ENCODE data around the gene OTUD7B. TPM values are rescaled to one million over a fixed set of nuclear protein-coding genes. Genes with fewer than 3 reads are reported as not detected.

OTUD7B gene
- total and polyA plus RNA-seq, 2 of the 8 experiments (the other 6 are each of a cell fraction or from before 2014, with no cell fraction given): 4.2 to 21.5 TPM

GRCh38 chr1:150018165-150018564 is 7.6 kb upstream of the OTUD7B start:
- Histone ChIP-seq H4K91ac (replicated peaks; ENCODE audit: insufficient read length, low read length) (no peak overlapping the region), H3K4me3 (ENCODE audit: extremely low read depth in 1 of 4, insufficient read depth in 2 of 4, low read depth in 3 of 4, low read length in 4 of 4) (no peak overlapping the region), H3K9ac (replicated peaks in 1 of 4; ENCODE audit: extremely low read depth in 1 of 4, low read depth in 3 of 4, low read length in 3 of 4) (no peak overlapping the region), H2BK20ac (ENCODE audit: low read length) (no peak overlapping the region), H3K23ac (ENCODE audit: insufficient read length) (no peak overlapping the region), H3K79me2 (ENCODE audit: control insufficient read depth in 1 of 2, insufficient read depth in 2 of 2, low read length in 2 of 2) (no peaks in the 10 kb centered on the region), H2BK5ac (ENCODE audit: low read depth, low read length) (no peak overlapping the region), H3K4ac (replicated peaks; ENCODE audit: insufficient read length, low read depth, low read length) (no peak overlapping the region), H3K4me1 (replicated peaks in 1 of 4; ENCODE audit: control insufficient read depth in 3 of 4, insufficient read depth in 4 of 4, low read length in 3 of 4) (no peaks in the 10 kb centered on the region; a peak in 1 of 7 replicates), H3K23me2 (ENCODE audit: low read depth, low read length) (no peaks in the 10 kb centered on the region), H4K8ac (ENCODE audit: extremely low read depth, insufficient read depth, low read length) (no peak overlapping the region), H3K56ac (replicated peaks; ENCODE audit: insufficient read length, low read depth, low read length) (no peak overlapping the region), H3K14ac (ENCODE audit: insufficient read length) (no peak overlapping the region), H3K18ac (ENCODE audit: extremely low read depth, low read length) (no peak overlapping the region), H3K9me3 (ENCODE audit: insufficient read depth in 2 of 2, low read depth in 1 of 2, low read length in 1 of 2) (no peaks in the 10 kb centered on the region), H2BK12ac (ENCODE audit: low read depth, low read length) (no peak overlapping the region), H2BK15ac (ENCODE audit: low read length) (no peak overlapping the region), H4K20me1 (replicated peaks in 1 of 2; ENCODE audit: control insufficient read depth in 1 of 2, insufficient read depth in 2 of 2, low read length in 2 of 2) (no peaks in the 10 kb centered on the region), H3K27me3 (replicated peaks in 1 of 4; ENCODE audit: control insufficient read depth in 3 of 4, extremely low read depth in 1 of 4, insufficient read depth in 3 of 4, low read length in 3 of 4) (no peaks in the 10 kb centered on the region), H2AK5ac (ENCODE audit: low read depth, low read length) (no peak overlapping the region), H3K36me3 (ENCODE audit: control insufficient read depth in 2 of 4, insufficient read depth in 4 of 4, low read length in 3 of 4) (no peaks in the 10 kb centered on the region), H3K4me2 (ENCODE audit: insufficient read depth in 1 of 2, low read depth in 2 of 2, low read length in 2 of 2) (no peak overlapping the region), H2BK120ac (replicated peaks; ENCODE audit: low read depth, low read length) (no peak overlapping the region), H3K79me1 (ENCODE audit: low read depth, low read length) (no peaks in the 10 kb centered on the region), H4K5ac (ENCODE audit: insufficient read length, low read depth, low read length) (no peak overlapping the region), H3K27ac (ENCODE audit: low read depth, low read length) (no peak overlapping the region), H2AFZ (ENCODE audit: low read length) (no peak overlapping the region)
- FAIRE-seq: no peak
- WGBS, 2 experiments (ENCODE audit: extremely low coverage in 1 of 2, insufficient coverage in 1 of 2, insufficient read length in 1 of 2, insufficient replicate concordance in 2 of 2, low coverage in 1 of 2, low lambda C conversion rate in 2 of 2, missing lambda C conversion rate in 1 of 2): 80% methylated on average over 4 of the region's 4 CpGs; no CpG with 5 or more reads in 1 of the 2 experiments
- no peak for DNase-seq (ENCODE audit: low read depth in 1 of 2, low spot score in 2 of 2)
- ChIA-PET CTCF (ENCODE audit: partially characterized antibody) (interaction anchor here (0.7 kb wide), 1 partner anchor 9 kb away, joined by 3 read pairs; no protein-coding TSS in a partner anchor), POLR2A (ENCODE audit: partially characterized antibody) (interaction anchor here (2.9 kb wide), 1 partner anchor 131 kb away, joined by 9 read pairs; a partner anchor contains a TSS)
- TF ChIP-seq, protein P1, sequence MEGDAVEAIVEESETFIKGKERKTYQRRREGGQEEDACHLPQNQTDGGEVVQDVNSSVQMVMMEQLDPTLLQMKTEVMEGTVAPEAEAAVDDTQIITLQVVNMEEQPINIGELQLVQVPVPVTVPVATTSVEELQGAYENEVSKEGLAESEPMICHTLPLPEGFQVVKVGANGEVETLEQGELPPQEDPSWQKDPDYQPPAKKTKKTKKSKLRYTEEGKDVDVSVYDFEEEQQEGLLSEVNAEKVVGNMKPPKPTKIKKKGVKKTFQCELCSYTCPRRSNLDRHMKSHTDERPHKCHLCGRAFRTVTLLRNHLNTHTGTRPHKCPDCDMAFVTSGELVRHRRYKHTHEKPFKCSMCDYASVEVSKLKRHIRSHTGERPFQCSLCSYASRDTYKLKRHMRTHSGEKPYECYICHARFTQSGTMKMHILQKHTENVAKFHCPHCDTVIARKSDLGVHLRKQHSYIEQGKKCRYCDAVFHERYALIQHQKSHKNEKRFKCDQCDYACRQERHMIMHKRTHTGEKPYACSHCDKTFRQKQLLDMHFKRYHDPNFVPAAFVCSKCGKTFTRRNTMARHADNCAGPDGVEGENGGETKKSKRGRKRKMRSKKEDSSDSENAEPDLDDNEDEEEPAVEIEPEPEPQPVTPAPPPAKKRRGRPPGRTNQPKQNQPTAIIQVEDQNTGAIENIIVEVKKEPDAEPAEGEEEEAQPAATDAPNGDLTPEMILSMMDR (IDR thresholded peaks at IDR 0.05; ENCODE audit: control extremely low read depth in 1 of 3, insufficient read depth in 1 of 3, low read depth in 1 of 3, low read length in 3 of 3): no peak
- TF ChIP-seq RFX5 (IDR thresholded peaks at IDR 0.05; ENCODE audit: borderline replicate concordance, low read depth, low read length) (no peak), PHF8 (conservative IDR thresholded peaks at IDR 0.05; ENCODE audit: low read depth, low read length) (no peak), SP1 (IDR thresholded peaks at IDR 0.05; ENCODE audit: low read depth, low read length) (no peak), HDAC6 (IDR thresholded peaks at IDR 0.05; ENCODE audit: low read depth, low read length) (no peak), RXRA (IDR thresholded peaks at IDR 0.05; ENCODE audit: insufficient read depth, low read depth, low read length) (no peak), ZNF274 (IDR thresholded peaks at IDR 0.05; ENCODE audit: borderline replicate concordance, extremely low read depth, low read length) (no peak), BACH1 (IDR thresholded peaks at IDR 0.05; ENCODE audit: low read length) (no peak), CBX5 (IDR thresholded peaks at IDR 0.05; ENCODE audit: low read depth, low read length) (no peak), KDM1A (IDR thresholded peaks at IDR 0.05; ENCODE audit: borderline replicate concordance, low read length) (no peak), E2F6 (IDR thresholded peaks at IDR 0.05) (no peak), MAFK (IDR thresholded peaks at IDR 0.05; ENCODE audit: low read depth, low read length) (no peak)

Data from H1 (cell line).